ENCODE results near the gene XRCC6.
"Not testable (repeated sequence)": the region's sequence is repeated elsewhere in the genome, so short reads cannot be mapped to it uniquely, and the experiment has no call there.

The XRCC6 gene

GRCh38 chr22:41672096-41672495, 51.0 kb downstream of the XRCC6 start:
- in situ Hi-C loops (cut with HindIII; ENCODE audit: low pct_ligation_motif_present, low pct_unique_long_range_greater_than_20kb, low sequenced_read_pairs); DNase-seq: not testable (repeated sequence)

GRCh38 chr22:41672780-41673509, 51.9 kb downstream of the XRCC6 start:
- in situ Hi-C loops (cut with HindIII; ENCODE audit: low pct_ligation_motif_present, low pct_unique_long_range_greater_than_20kb, low sequenced_read_pairs), result no loop called here
- peak; percentile 19 for DNase-seq

GRCh38 chr22:41674846-41675340, 53.8 kb downstream of the XRCC6 start:
- in situ Hi-C loops (cut with HindIII; ENCODE audit: low pct_ligation_motif_present, low pct_unique_long_range_greater_than_20kb, low sequenced_read_pairs), result no loop called here
- DNase-seq, result no peak

GRCh38 chr22:41676134-41676533, 55.0 kb downstream of the XRCC6 start:
- DNase-seq, result no peak
- in situ Hi-C loops (cut with HindIII; ENCODE audit: low pct_ligation_motif_present, low pct_unique_long_range_greater_than_20kb, low sequenced_read_pairs), result no loop called here

- peak; percentile 77 for DNase-seq
- in situ Hi-C loops (cut with HindIII; ENCODE audit: low pct_ligation_motif_present, low pct_unique_long_range_greater_than_20kb, low sequenced_read_pairs), result no loop called here
These were observed 60.5 kb downstream of the XRCC6 start for GRCh38 chr22:41681616-41682015.

- peak; percentile 94 for DNase-seq
- in situ Hi-C loops (cut with HindIII; ENCODE audit: low pct_ligation_motif_present, low pct_unique_long_range_greater_than_20kb, low sequenced_read_pairs), result no loop called here
These were observed 61.1 kb downstream of the XRCC6 start for GRCh38 chr22:41682033-41682807.

GRCh38 chr22:41683052-41683451, 62.0 kb downstream of the XRCC6 start:
- in situ Hi-C loops (cut with HindIII; ENCODE audit: low pct_ligation_motif_present, low pct_unique_long_range_greater_than_20kb, low sequenced_read_pairs), result no loop called here
- no peak for DNase-seq

GRCh38 chr22:41683616-41684015, 62.5 kb downstream of the XRCC6 start:
- DNase-seq, result no peak
- in situ Hi-C loops (cut with HindIII; ENCODE audit: low pct_ligation_motif_present, low pct_unique_long_range_greater_than_20kb, low sequenced_read_pairs), result no loop called here

GRCh38 chr22:41684194-41684593, 63.1 kb downstream of the XRCC6 start:
- in situ Hi-C loops (cut with HindIII; ENCODE audit: low pct_ligation_motif_present, low pct_unique_long_range_greater_than_20kb, low sequenced_read_pairs), result no loop called here
- DNase-seq, result no peak

GRCh38 chr22:41686890-41687289, 65.8 kb downstream of the XRCC6 start:
- DNase-seq; in situ Hi-C loops (cut with HindIII; ENCODE audit: low pct_ligation_motif_present, low pct_unique_long_range_greater_than_20kb, low sequenced_read_pairs): not testable (repeated sequence)

- peak; percentile 27 for DNase-seq
These were observed 66.8 kb downstream of the XRCC6 start for GRCh38 chr22:41687901-41688364.

GRCh38 chr22:41688365-41689211, 67.5 kb downstream of the XRCC6 start, which contains the start of gene SNU13:
Gene SNU13, minus strand, starts transcription at chr22:41688867. Its CDS starts 71 bp downstream, at chr22:41688796.
- in situ Hi-C loops (cut with HindIII; ENCODE audit: low pct_ligation_motif_present, low pct_unique_long_range_greater_than_20kb, low sequenced_read_pairs), result no loop called here
- peak; percentile 93 for DNase-seq

More at GRCh38 chr22:41687901-41688364, 66.8 kb downstream of the XRCC6 start:
- in situ Hi-C loops (cut with HindIII; ENCODE audit: low pct_ligation_motif_present, low pct_unique_long_range_greater_than_20kb, low sequenced_read_pairs), result no loop called here

- in situ Hi-C loops (cut with HindIII; ENCODE audit: low pct_ligation_motif_present, low pct_unique_long_range_greater_than_20kb, low sequenced_read_pairs), result no loop called here
These were observed 69.4 kb downstream of the XRCC6 start for GRCh38 chr22:41690476-41690875.

GRCh38 chr22:41695211-41695610, 74.1 kb downstream of the XRCC6 start:
- in situ Hi-C loops (cut with HindIII; ENCODE audit: low pct_ligation_motif_present, low pct_unique_long_range_greater_than_20kb, low sequenced_read_pairs), result no loop called here
- DNase-seq, result no peak

More at GRCh38 chr22:41690476-41690875, 69.4 kb downstream of the XRCC6 start:
- no peak for DNase-seq

GRCh38 chr22:41696703-41697102, 75.6 kb downstream of the XRCC6 start:
- in situ Hi-C loops (cut with HindIII; ENCODE audit: low pct_ligation_motif_present, low pct_unique_long_range_greater_than_20kb, low sequenced_read_pairs), result no loop called here
- no peak for DNase-seq

- DNase-seq, result peak; percentile 83
- in situ Hi-C loops (cut with HindIII; ENCODE audit: low pct_ligation_motif_present, low pct_unique_long_range_greater_than_20kb, low sequenced_read_pairs), result no loop called here
These were observed 76.2 kb downstream of the XRCC6 start for GRCh38 chr22:41697126-41697775.

GRCh38 chr22:41699264-41700107, 78.4 kb downstream of the XRCC6 start, which contains the start of gene MEI1:
Gene MEI1, plus strand, starts transcription at chr22:41699503. Its CDS starts 36 bp downstream, at chr22:41699539.
- DNase-seq, result no peak

More at GRCh38 chr22:41699264-41700107, 78.4 kb downstream of the XRCC6 start, which contains the start of gene MEI1:
- in situ Hi-C loops (cut with HindIII; ENCODE audit: low pct_ligation_motif_present, low pct_unique_long_range_greater_than_20kb, low sequenced_read_pairs), result no loop called here
